AG09309 (cell line): Measurements from ENCODE around the gene MAGEA9.
"Not testable (repeated sequence)": the region's sequence is repeated elsewhere in the genome, so short reads cannot be mapped to it uniquely, and the experiment has no call there.

Experiments
- DNase-seq: peaks from one replicate; pipeline ENCODE4 v3.0.0-alpha.2; 2010; ENCODE audit warnings: low read depth
- H3K4me3 ChIP-seq: 2 replicates; pipeline ENCODE4 v1.5.1; 2011; ENCODE audit warnings: mild to moderate bottlenecking, low read depth, low read length, moderate library complexity; ENCODE audit not compliant: control insufficient read depth
- TF ChIP-seq, protein P1 (sequence below): IDR thresholded peaks from 2 replicates; pipeline ENCODE4 v1.5.1; 2011; ENCODE audit warnings: mild to moderate bottlenecking, low read depth, low read length, inconsistent platforms; ENCODE audit not compliant: insufficient read depth, control insufficient read depth; ENCODE audit errors: missing control alignments

Gene MAGEA9

DNA sequence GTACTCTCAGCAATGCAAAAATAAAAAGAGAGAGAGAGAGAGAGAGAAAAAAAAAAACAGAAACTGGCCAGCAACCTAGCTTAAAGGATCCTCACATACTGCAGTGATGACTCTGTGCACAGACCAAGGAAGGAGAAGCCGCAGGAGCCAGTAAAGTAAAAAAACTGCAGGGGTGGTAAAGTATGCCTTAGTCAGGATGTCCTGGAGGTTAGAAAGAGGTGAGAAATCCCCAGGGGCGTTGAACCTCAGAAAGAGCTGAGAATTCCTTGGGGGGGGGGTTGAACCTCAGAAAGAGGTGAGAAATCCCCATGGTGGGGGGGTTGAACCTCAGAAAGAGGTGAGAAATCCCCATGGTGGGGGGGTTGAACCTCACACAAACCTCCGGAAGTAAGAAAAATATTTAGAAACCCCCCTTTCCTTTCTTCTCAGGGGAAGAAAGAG is 48.0 kb downstream of the MAGEA9 start:
- H3K4me3 ChIP-seq, result no peak overlapping the region
- TF ChIP-seq, protein P1, sequence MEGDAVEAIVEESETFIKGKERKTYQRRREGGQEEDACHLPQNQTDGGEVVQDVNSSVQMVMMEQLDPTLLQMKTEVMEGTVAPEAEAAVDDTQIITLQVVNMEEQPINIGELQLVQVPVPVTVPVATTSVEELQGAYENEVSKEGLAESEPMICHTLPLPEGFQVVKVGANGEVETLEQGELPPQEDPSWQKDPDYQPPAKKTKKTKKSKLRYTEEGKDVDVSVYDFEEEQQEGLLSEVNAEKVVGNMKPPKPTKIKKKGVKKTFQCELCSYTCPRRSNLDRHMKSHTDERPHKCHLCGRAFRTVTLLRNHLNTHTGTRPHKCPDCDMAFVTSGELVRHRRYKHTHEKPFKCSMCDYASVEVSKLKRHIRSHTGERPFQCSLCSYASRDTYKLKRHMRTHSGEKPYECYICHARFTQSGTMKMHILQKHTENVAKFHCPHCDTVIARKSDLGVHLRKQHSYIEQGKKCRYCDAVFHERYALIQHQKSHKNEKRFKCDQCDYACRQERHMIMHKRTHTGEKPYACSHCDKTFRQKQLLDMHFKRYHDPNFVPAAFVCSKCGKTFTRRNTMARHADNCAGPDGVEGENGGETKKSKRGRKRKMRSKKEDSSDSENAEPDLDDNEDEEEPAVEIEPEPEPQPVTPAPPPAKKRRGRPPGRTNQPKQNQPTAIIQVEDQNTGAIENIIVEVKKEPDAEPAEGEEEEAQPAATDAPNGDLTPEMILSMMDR, result no peak
- DNase-seq, result peak; percentile 1

DNA sequence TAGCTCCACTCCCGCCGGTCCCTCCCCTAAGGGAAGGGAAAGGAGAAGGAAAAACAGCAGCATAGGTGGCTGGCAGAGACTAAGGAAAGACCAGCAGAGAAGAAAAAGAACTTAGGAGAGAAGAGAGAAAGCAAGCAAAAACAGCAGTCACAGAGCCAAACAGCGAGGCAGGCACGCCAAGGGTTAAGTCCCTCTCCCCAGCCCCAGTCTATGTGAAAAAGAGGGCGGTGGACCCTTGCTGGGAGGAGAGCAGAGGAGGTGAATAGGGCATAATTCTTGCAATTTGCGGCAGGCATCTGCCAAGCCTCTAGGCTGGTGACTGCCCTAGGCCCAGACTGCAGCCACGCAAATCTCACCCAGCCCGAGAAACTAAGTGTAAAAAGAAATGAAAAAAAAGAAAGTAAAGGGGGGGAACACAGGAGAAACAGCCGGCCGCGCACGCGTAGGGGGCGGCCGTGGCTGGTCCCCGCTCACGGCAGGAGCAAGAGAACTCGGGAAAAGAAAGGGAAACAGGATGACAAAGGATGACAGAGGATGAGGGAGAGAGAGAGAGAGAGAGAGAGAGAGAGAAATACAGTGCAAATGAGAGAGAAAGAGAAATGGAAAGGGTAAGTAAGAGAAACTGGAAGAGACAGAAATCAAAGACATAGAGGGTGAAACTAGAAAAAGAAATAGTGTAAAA is 48.6 kb downstream of the MAGEA9 start:
- TF ChIP-seq, protein P1, result no peak
- H3K4me3 ChIP-seq, result no peak overlapping the region; the same call in 1 of the 2 replicates
- peak; percentile 0 for DNase-seq

DNA sequence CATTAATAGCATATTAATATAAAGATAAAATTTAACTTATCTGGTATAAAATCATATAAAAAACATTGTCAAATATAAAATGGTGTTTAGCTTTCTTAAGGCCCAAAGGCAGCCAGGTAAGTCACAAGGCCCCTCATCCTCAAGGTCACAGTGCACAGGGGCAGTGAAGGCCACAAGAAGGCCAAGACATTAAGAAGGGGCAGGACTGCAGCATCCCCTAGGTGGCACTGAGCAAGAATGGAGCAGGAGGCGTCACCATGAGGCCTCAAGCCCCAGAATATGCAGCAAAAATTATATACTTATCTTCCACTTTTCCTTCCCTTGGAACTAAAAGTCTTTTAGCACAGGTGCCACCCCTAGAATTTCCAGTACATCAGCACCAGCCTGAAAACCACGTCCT is 49.7 kb downstream of the MAGEA9 start:
- no peak overlapping the region for H3K4me3 ChIP-seq
- TF ChIP-seq, protein P1, result no peak
- no peak for DNase-seq

DNA sequence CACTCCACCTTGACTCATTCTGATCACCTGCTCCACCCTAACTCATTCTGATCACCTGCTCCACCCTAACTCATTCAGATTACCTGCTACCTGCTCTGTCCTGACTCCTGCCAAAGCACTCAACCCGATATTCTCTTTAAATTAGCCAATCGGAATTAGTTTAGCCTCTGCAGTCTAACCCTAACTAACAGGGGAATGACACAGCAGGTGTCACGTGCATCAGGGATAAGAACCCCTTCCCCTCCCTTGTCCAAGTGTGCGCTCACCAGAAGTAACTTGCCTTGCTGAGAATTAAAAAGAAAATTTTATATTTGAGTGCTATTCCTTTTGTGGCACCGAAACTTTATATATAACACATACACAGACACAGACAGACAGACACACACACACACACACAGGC is 55.0 kb downstream of the MAGEA9 start:
- DNase-seq, H3K4me3 ChIP-seq: not testable (repeated sequence)

- DNase-seq, result no peak
- TF ChIP-seq, protein P1, result no peak
- no peak overlapping the region for H3K4me3 ChIP-seq
Measured at GRCh38 chrX:149837167-149837566, 55.4 kb downstream of the MAGEA9 start.
